ENCODE data around the gene KDM8. TPM values are rescaled to one million over a fixed set of nuclear protein-coding genes. Genes with fewer than 3 reads are reported as not detected.

The KDM8 gene
- total RNA-seq, 4 donors from 2014 or later, result 1.9 to 12.0 (median 4.0) TPM

DNA sequence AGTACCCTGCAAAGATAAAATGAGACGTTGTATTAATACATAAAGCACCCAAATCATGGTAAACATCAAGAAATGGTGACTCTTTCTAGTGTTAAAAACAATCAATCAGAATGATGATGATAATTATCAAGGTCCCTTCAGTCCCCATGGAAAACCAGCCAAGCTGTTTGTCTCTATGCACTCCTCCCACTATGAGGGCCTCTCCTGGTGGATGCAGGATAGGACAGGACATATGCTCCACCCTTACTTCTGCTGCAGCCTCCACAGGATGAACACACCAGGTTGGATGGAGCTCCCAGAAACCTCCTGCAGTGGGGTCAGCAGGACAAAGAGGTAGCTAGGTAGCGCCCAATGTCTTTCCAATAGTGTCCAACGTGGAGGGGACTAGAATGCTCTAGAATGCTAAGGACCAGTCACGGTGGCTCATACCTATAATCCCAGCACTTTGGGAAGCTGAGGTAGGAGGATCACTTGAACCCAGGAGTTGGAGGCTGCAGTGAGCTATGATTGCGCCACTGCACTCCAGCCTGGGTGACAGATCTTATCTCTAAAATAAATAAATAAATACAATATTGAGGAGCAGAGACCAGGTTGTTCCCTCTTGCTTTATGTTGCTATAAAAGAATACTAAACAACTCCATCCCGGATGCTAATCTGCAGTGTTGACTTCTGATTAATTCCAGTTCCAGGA is 9.9 kb upstream of the KDM8 start:
- H3K27me3 ChIP-seq, result peaks cover 48% of the 10 kb centered on the region
- H3K36me3 ChIP-seq, result no peaks in the 10 kb centered on the region
- H3K4me1 ChIP-seq, result no peaks in the 10 kb centered on the region
- no peak overlapping the region for H3K27ac ChIP-seq
- no peak overlapping the region for H3K4me3 ChIP-seq
- H3K9me3 ChIP-seq, result no peaks in the 10 kb centered on the region
- ATAC-seq, result no peak
- TF ChIP-seq, protein P1, sequence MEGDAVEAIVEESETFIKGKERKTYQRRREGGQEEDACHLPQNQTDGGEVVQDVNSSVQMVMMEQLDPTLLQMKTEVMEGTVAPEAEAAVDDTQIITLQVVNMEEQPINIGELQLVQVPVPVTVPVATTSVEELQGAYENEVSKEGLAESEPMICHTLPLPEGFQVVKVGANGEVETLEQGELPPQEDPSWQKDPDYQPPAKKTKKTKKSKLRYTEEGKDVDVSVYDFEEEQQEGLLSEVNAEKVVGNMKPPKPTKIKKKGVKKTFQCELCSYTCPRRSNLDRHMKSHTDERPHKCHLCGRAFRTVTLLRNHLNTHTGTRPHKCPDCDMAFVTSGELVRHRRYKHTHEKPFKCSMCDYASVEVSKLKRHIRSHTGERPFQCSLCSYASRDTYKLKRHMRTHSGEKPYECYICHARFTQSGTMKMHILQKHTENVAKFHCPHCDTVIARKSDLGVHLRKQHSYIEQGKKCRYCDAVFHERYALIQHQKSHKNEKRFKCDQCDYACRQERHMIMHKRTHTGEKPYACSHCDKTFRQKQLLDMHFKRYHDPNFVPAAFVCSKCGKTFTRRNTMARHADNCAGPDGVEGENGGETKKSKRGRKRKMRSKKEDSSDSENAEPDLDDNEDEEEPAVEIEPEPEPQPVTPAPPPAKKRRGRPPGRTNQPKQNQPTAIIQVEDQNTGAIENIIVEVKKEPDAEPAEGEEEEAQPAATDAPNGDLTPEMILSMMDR (IDR thresholded peaks at IDR 0.05), result no peak
- WGBS, 2 donors (ENCODE audit: low coverage in 1 of 2), result 64 to 72% methylated on average over 3 to 5 of the region's 6 CpGs

DNA sequence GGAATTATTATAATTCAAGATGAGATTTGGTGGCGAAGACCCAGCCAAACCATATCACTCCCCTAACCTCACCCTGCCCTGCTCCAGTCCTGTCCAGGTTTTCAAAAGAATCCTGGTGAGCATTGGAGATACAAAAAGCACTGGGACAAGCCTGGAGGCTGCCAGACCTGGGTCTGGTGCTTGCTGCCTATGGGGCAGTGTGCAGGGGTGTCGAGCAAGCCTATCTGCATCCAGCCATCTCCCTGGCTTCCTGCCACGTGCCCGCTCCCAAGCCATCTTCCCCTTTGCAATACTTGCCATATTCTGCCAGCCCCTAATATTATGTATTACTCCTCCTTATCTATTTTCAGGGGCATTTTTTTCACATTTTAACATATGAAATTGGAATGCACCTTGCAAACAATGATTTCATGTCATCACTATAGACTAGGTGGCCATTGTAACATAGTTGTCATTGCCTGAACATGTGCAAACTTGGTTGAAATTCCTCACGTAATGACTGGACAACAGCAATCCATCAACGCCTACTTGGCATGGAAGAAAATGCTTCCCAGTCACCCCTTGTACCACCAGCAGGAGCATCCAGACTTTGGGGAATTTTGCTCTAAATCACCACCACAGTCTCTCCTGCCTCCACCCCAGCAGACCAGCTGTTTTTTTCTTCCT is 8.1 kb upstream of the KDM8 start:
- ATAC-seq, result no peak
- H3K4me3 ChIP-seq, result no peak overlapping the region
- H3K27ac ChIP-seq, result no peak overlapping the region
- no peaks in the 10 kb centered on the region for H3K36me3 ChIP-seq
- TF ChIP-seq POLR2AphosphoS5 (IDR thresholded peaks at IDR 0.05) (no peak), EP300 (IDR thresholded peaks at IDR 0.05) (no peak)
- TF ChIP-seq, protein P1 (IDR thresholded peaks at IDR 0.05), result no peak
- H3K9me3 ChIP-seq, result no peaks in the 10 kb centered on the region
- peaks cover 33% of the 10 kb centered on the region for H3K27me3 ChIP-seq
- WGBS, 2 donors (ENCODE audit: low coverage in 1 of 2), result 61 to 84% methylated on average over 5 to 6 of the region's 6 CpGs
- no peaks in the 10 kb centered on the region for H3K4me1 ChIP-seq

DNA sequence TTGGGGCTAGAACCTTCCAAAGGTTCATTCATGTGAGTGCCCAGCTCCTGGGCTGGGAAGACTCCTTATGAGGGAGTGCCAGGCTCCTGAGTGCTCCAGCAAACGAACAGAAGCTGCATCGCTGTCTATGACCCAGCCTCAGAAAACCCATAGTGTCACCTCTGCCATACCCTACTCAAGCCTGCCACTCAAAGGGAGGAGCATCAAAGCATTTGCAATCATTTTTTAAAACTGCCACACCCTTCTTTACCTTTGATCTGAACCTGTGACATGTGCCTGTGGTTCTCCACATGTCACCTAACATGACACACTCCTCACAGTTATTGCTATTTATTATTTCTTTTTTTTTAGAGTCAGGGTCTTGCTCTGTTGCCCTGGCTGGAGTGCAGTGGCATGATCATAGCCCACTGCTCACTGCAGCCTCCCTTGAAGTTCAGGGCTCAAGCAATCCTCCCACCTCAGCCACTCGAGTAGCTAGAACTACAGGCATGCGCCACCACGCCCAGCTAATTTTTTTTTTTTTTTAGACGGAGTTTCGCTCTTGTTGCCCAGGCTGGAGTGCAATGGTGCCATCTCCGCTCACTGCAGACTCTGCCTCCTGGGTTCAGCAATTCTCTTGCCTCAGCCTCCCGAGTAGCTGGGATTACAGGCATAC is 7.3 kb upstream of the KDM8 start:
- Histone ChIP-seq H3K36me3 (no peaks in the 10 kb centered on the region), H3K4me1 (no peaks in the 10 kb centered on the region), H3K27ac (no peak overlapping the region), H3K27me3 (peaks cover 25% of the 10 kb centered on the region), H3K9me3 (no peaks in the 10 kb centered on the region), H3K4me3 (no peak overlapping the region)
- TF ChIP-seq POLR2A (IDR thresholded peaks at IDR 0.05), result no peak
- TF ChIP-seq, protein P1 (IDR thresholded peaks at IDR 0.05), result no peak
- no peak for TF ChIP-seq EP300 (IDR thresholded peaks at IDR 0.05)
- no peak for TF ChIP-seq POLR2AphosphoS5 (IDR thresholded peaks at IDR 0.05)
- WGBS, 2 donors (ENCODE audit: low coverage in 1 of 2), result 76 to 81% methylated on average over 7 to 8 of the region's 9 CpGs
- ATAC-seq, result no peak

DNA sequence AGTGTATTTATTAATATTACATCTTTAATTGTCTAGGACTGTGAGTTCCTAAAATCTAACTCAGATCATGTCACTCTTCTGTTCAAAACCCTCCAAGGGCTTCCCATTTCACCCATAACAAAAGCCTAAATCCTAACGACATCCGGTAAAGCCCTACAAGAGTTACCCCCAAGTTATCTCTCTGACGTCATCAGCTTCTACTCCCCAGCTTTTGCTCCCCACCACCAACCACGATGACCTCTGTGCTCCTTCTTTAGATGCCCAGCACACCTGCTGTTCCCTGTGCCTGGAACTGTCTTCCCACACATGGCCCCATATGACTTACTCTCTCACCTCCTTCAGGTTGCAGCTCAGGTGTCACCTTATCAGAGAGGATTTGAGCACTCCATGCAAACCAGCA is 6.3 kb upstream of the KDM8 start:
- Histone ChIP-seq H3K9me3 (no peaks in the 10 kb centered on the region), H3K4me3 (no peak overlapping the region), H3K27me3 (peaks cover 25% of the 10 kb centered on the region), H3K4me1 (no peaks in the 10 kb centered on the region), H3K36me3 (no peaks in the 10 kb centered on the region), H3K27ac (no peak overlapping the region)
- no peak for ATAC-seq
- WGBS, 2 donors (ENCODE audit: low coverage in 1 of 2), result 71 to 79% methylated on average over 4 of the region's 4 CpGs
- no peak for TF ChIP-seq EP300 (IDR thresholded peaks at IDR 0.05)
- no peak for TF ChIP-seq POLR2A (IDR thresholded peaks at IDR 0.05)
- no peak for TF ChIP-seq POLR2AphosphoS5 (IDR thresholded peaks at IDR 0.05)
- TF ChIP-seq, protein P1 (IDR thresholded peaks at IDR 0.05), result no peak

All from gastroesophageal sphincter (tissue), 4 donors.